ENCODE measurements around the gene STK10. TPM values are rescaled to one million over a fixed set of nuclear protein-coding genes. Genes with fewer than 3 reads are reported as not detected.
A peak's percentile ranks its signal among the peaks of the same experiment; 100 is the strongest.

The STK10 gene
- total and polyA plus RNA-seq, 8 donors: 6.6 to 86.6 (median 14.8) TPM

GRCh38 chr5:172054611-172055153 lies 133.3 kb downstream of the STK10 start:
- H3K4me1 ChIP-seq: peaks cover 0 to 12% (median 0%) of the 10 kb centered on the region in 4 donors
- no peak overlapping the region for H3K4me3 ChIP-seq
- no peak overlapping the region for H3K27ac ChIP-seq
- H3K27me3 ChIP-seq: no peaks in the 10 kb centered on the region
- peaks cover 28 to 97% (median 87%) of the 10 kb centered on the region in 4 donors for H3K36me3 ChIP-seq
- DNase-seq: no peak
- WGBS, 5 donors: 90 to 94% (median 91%) methylated on average over 10 to 11 of the region's 11 CpGs
- intact Hi-C loops (cut with DNase I; ENCODE audit: low total_unique reads): no loop called here
- TF ChIP-seq EP300 (IDR thresholded peaks at IDR 0.05): no peak
- TF ChIP-seq CTCF (IDR thresholded peaks at IDR 0.05): no peak
- no peak for TF ChIP-seq POLR2AphosphoS5 (IDR thresholded peaks at IDR 0.05)
- no peak for TF ChIP-seq POLR2A (IDR thresholded peaks at IDR 0.05)
- H3K9me3 ChIP-seq: no peaks in the 10 kb centered on the region

DNA sequence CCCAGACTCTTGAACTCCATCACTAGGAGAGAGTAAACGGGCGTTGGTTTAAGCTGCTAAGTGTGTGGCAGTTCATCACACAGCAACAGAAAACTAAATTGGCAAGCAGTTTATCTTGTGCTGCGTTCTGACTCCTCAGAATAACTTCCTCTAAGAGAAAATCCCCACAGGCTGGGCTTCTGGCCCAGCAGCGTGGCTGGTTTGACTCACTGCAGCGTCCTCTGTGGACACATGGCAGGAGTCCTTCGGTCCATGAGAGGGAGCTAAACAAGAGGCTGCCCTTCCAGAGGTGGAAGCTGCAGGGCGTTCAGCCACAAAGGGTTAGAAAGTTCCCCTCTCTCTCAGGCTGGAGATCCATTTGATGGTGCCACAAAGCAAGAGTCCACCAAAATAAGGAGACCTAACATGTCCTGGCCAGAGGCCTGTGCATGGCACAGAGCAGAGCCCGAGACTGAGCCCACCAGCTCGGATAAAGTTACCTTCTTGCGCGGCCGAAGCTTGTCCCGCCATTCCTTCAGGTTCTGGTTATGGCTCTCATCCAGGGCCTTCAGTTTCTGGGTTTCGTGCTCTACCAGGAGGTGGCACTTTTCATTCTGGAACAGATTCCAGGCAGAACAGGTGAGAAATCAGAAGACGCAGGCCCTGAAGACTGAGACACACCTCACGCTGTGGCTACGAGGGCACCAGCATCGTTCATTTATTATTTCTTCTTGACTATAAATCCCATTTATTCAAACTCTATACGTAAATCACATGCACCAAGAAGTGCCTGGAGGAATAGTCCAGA lies 135.4 kb downstream of the STK10 start:
- Histone ChIP-seq H3K27me3 (no peaks in the 10 kb centered on the region), H3K9me3 (no peaks in the 10 kb centered on the region), H3K27ac (peak overlapping the region in 3 of 5 donors; percentile 2 to 53 (median 22)), H3K4me3 (no peak overlapping the region), H3K36me3 (peaks cover 28 to 97% (median 79%) of the 10 kb centered on the region in 4 donors), H3K4me1 (peaks cover 0 to 12% (median 0%) of the 10 kb centered on the region in 4 donors)
- intact Hi-C loops (cut with DNase I; ENCODE audit: low total_unique reads): no loop called here
- 72 to 78% (median 74%) methylated on average over 17 to 19 of the region's 19 CpGs for WGBS, 5 donors
- peak in 1 of 7 experiments; percentile 16 for TF ChIP-seq CTCF (IDR thresholded peaks at IDR 0.05)
- TF ChIP-seq POLR2A (IDR thresholded peaks at IDR 0.05): no peak
- peak in 1 of 3 donors; percentile 61 for TF ChIP-seq POLR2AphosphoS5 (IDR thresholded peaks at IDR 0.05)
- TF ChIP-seq EP300 (IDR thresholded peaks at IDR 0.05): no peak
- DNase-seq: peak; percentile 39 to 69

DNA sequence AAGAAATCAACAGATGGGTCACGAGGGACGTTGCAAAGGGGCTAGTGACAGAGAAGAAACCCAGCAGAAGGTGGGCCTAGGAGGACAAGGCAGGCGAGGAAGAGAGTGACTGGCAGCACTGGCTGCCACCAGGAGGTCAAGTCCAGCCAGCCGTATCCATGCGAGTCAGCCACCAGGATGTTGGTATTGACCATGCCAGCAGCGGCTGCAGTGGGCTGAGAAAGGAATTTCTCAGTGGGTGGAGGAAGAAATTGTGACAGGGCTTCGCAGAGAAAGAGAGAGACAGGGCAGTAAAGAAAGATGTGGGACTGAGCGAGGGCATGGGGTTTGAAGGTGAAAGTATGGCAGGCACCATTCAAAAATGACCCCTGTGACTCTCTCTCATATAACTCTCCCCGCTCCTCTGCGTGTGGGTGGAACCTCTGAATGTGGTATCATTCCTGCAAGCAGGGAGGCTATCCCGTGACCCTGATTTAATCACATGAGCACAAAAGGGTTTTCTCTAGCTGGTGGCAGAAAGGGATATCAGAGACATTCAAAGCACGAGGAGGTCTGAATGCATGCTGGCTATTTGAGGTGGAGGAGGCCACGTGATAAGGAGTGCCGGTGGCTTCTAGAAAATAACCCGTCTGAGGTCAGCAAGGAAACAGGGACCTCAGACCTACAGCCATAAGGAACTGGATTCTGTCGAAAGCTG lies 136.2 kb downstream of the STK10 start:
- Histone ChIP-seq H3K36me3 (peaks cover 24 to 97% (median 72%) of the 10 kb centered on the region in 4 donors), H3K4me1 (peaks cover 0 to 12% (median 0%) of the 10 kb centered on the region in 4 donors), H3K27ac (peak overlapping the region in 2 of 5 donors; percentile 2 to 53), H3K9me3 (no peaks in the 10 kb centered on the region), H3K27me3 (no peaks in the 10 kb centered on the region), H3K4me3 (no peak overlapping the region)
- WGBS, 5 donors: 75 to 84% (median 83%) methylated on average over 16 of the region's 16 CpGs
- intact Hi-C loops (cut with DNase I; ENCODE audit: low total_unique reads): no loop called here
- TF ChIP-seq CTCF (IDR thresholded peaks at IDR 0.05) (no peak), POLR2AphosphoS5 (IDR thresholded peaks at IDR 0.05) (no peak), EP300 (IDR thresholded peaks at IDR 0.05) (no peak), POLR2A (IDR thresholded peaks at IDR 0.05) (no peak)
- no peak for DNase-seq

DNA sequence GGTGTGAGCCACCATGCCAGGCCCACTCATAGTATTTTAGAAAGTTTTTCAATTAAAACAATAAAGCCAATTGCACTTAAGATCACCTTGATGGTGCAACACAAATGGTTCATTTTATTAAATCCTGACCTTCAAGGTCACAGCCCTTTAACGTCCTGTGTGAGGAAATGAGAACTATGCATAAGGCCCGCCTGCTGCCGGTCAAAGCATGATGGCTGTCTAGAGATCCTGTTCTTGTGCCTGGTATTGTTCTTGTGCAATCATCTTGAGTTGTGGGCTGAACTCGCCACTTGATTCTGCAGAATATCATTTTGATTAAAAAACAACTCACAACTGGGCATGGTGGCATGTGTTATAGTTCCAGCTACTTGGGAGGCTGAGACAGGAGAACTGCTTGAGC lies 137.9 kb downstream of the STK10 start:
- H3K4me1 ChIP-seq: peaks cover 0 to 12% (median 0%) of the 10 kb centered on the region in 4 donors
- no peak overlapping the region for H3K27ac ChIP-seq
- peaks cover 24 to 92% (median 63%) of the 10 kb centered on the region in 4 donors for H3K36me3 ChIP-seq
- TF ChIP-seq POLR2AphosphoS5 (IDR thresholded peaks at IDR 0.05) (no peak), CTCF (IDR thresholded peaks at IDR 0.05) (no peak), EP300 (IDR thresholded peaks at IDR 0.05) (no peak), POLR2A (IDR thresholded peaks at IDR 0.05) (no peak)
- no peaks in the 10 kb centered on the region for H3K27me3 ChIP-seq
- DNase-seq: no peak
- intact Hi-C loops (cut with DNase I; ENCODE audit: low total_unique reads): no loop called here
- 83 to 87% (median 85%) methylated on average over 4 of the region's 4 CpGs for WGBS, 5 donors
- no peak overlapping the region for H3K4me3 ChIP-seq
- H3K9me3 ChIP-seq: no peaks in the 10 kb centered on the region

All from stomach (tissue), 9 donors.